Endodermal cell (in vitro differentiated cells): Measurements from ENCODE around the gene PLA2G7. TPM values are rescaled to one million over a fixed set of nuclear protein-coding genes. Genes with fewer than 3 reads are reported as not detected.

Experiments
- DNase-seq: peaks from one replicate; pipeline ENCODE4 v3.0.0-alpha.2; 2017
- H3K27ac ChIP-seq: 2 replicates; pipeline ENCODE4 v1.5.1; 2013; ENCODE audit warnings: mild to moderate bottlenecking, low read depth, low read length, moderate library complexity
- H3K27me3 ChIP-seq: 2 replicates; pipeline ENCODE4 v1.6.1; 2013; ENCODE audit warnings: mild to moderate bottlenecking, low read length, moderate library complexity; ENCODE audit not compliant: insufficient read depth, control insufficient read depth, poor library complexity, severe bottlenecking
- H3K36me3 ChIP-seq: 2 replicates; pipeline ENCODE4 v1.7.0; 2013; ENCODE audit warnings: mild to moderate bottlenecking, low read length, moderate library complexity; ENCODE audit not compliant: control insufficient read depth, insufficient read depth
- H3K4me1 ChIP-seq: one replicate; pipeline ENCODE4 v1.7.0; 2013; ENCODE audit warnings: low read length; ENCODE audit not compliant: control insufficient read depth, insufficient read depth
- H3K4me3 ChIP-seq: 2 replicates; pipeline ENCODE4 v1.5.1; 2013; ENCODE audit warnings: mild to moderate bottlenecking, low read length, moderate library complexity
- H3K9ac ChIP-seq: 2 replicates; pipeline ENCODE4 v1.6.1; 2013; ENCODE audit warnings: mild to moderate bottlenecking, low read length, moderate library complexity; ENCODE audit not compliant: poor library complexity, severe bottlenecking; ENCODE audit errors: extremely low read depth
- H3K9me3 ChIP-seq: 2 replicates; pipeline ENCODE4 v1.6.1; 2013; ENCODE audit warnings: mild to moderate bottlenecking, low read length, moderate library complexity; ENCODE audit not compliant: control insufficient read depth
- H3K27ac Mint-ChIP-seq: 2 replicates; pipeline ENCODE4 v1.8.0; 2020; ENCODE audit warnings: mixed read lengths
- H3K27me3 Mint-ChIP-seq: 2 replicates; pipeline ENCODE4 v1.8.0; 2021; ENCODE audit warnings: mild to moderate bottlenecking, mixed read lengths; ENCODE audit not compliant: insufficient read depth
- H3K36me3 Mint-ChIP-seq: 2 replicates; pipeline ENCODE4 v1.8.0; 2020; ENCODE audit warnings: low read depth, mixed read lengths
- H3K4me1 Mint-ChIP-seq: 2 replicates; pipeline ENCODE4 v1.8.0; 2020; ENCODE audit warnings: mixed read lengths
- H3K4me3 Mint-ChIP-seq: 2 replicates; pipeline ENCODE4 v1.8.0; 2020; ENCODE audit warnings: mild to moderate bottlenecking, moderate library complexity, mixed read lengths
- H3K9me3 Mint-ChIP-seq: 2 replicates; pipeline ENCODE4 v1.8.0; 2020; ENCODE audit warnings: mild to moderate bottlenecking, mixed read lengths
- WGBS, 2 experiments: methylation state at CpG; one replicate each; pipeline versions ENCODE4 v1.1.5 to v1.1.7; 2013; ENCODE audit warnings: missing lambda C conversion rate in 2 of 2, mixed read lengths in 1 of 2; ENCODE audit not compliant: insufficient coverage in 1 of 2, insufficient read length in 1 of 2; 5-methylcytosine and 5-hydroxymethylcytosine counted together
- total RNA-seq, 2 donors: library from RNA; stranded (reverse); fragmentation: NEBNext Ultra II Directional in 1 of 2; extraction: Animal tissue kit (Norgen Biotek cat#: 25700) in 1 of 2; gene quantifications; 2 replicates in 1 of 2; 3 replicates in 1 of 2; pipeline ENCODE4 v1.2.1, GENCODE V29; 2021
- TF ChIP-seq, protein P1 (sequence below): fragments of 200-600 bp; sonication (generic); conservative IDR thresholded peaks from 2 replicates; pipeline ENCODE4 v1.5.0; 2021; ENCODE audit warnings: antibody characterized with exemption, mild to moderate bottlenecking

PLA2G7 gene
- total RNA-seq, 2 donors from 2014 or later: 1.1 to 3.2 TPM

DNA sequence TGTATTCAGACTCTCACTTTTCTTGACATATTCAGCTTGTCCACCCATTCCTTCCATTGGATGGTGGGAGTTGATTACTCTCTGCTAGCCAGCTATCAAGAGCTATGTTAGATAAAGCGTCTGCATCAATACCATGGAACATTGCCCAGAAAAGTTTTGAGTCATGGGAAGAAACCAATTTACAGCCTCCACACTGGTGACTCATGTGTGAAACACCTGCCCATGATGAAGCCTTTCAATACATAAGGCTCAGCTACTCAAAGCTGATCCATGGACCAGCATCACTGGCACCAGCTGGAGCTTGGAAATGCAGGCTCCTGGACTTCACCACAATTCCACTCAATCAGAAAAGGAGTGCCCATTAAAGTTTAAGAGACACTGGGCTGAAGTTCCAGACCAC lies 16.1 kb downstream of the PLA2G7 start:
- no peaks in the 10 kb centered on the region for H3K9me3 ChIP-seq
- no peak overlapping the region for H3K4me3 ChIP-seq
- H3K27ac ChIP-seq: no peak overlapping the region
- no peaks in the 10 kb centered on the region for H3K4me1 ChIP-seq
- DNase-seq: no peak
- H3K9me3 Mint-ChIP-seq: no peaks in the 10 kb centered on the region
- H3K4me1 Mint-ChIP-seq: no peaks in the 10 kb centered on the region
- no peak overlapping the region for H3K27ac Mint-ChIP-seq
- 91 to 100% methylated on average over 1 of the region's 1 CpG for WGBS, 2 experiments
- H3K4me3 Mint-ChIP-seq: no peak overlapping the region
- H3K27me3 ChIP-seq: no peaks in the 10 kb centered on the region
- H3K27me3 Mint-ChIP-seq: peaks cover 2% of the 10 kb centered on the region
- H3K36me3 Mint-ChIP-seq: no peaks in the 10 kb centered on the region
- TF ChIP-seq, protein P1, sequence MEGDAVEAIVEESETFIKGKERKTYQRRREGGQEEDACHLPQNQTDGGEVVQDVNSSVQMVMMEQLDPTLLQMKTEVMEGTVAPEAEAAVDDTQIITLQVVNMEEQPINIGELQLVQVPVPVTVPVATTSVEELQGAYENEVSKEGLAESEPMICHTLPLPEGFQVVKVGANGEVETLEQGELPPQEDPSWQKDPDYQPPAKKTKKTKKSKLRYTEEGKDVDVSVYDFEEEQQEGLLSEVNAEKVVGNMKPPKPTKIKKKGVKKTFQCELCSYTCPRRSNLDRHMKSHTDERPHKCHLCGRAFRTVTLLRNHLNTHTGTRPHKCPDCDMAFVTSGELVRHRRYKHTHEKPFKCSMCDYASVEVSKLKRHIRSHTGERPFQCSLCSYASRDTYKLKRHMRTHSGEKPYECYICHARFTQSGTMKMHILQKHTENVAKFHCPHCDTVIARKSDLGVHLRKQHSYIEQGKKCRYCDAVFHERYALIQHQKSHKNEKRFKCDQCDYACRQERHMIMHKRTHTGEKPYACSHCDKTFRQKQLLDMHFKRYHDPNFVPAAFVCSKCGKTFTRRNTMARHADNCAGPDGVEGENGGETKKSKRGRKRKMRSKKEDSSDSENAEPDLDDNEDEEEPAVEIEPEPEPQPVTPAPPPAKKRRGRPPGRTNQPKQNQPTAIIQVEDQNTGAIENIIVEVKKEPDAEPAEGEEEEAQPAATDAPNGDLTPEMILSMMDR: no peak
- no peaks in the 10 kb centered on the region for H3K36me3 ChIP-seq
- no peak overlapping the region for H3K9ac ChIP-seq

DNA sequence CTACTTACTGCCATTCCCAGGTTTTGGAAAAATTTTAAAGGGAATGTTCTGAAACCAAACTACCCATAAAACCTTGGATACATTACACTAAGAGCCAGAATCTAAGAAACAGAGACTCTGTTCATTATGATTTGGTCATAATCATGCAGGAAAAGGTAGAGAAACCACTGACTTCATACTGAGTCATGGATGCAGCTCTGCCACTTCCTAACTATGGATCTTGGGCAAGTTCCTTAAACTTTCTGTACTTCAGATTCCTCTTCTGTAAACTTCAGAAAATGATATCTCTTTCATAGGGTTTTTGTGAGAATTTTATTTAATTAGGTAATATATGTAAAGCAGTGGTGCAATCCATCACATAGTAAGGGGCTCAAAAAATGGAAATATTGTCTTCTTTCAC lies 20.0 kb downstream of the PLA2G7 start:
- TF ChIP-seq, protein P1: no peak
- no peak overlapping the region for H3K4me3 Mint-ChIP-seq
- Histone ChIP-seq H3K27ac (no peak overlapping the region), H3K4me3 (no peak overlapping the region), H3K27me3 (peaks cover 4% of the 10 kb centered on the region), H3K9me3 (no peaks in the 10 kb centered on the region), H3K9ac (no peak overlapping the region), H3K4me1 (no peaks in the 10 kb centered on the region), H3K36me3 (no peaks in the 10 kb centered on the region)
- no peaks in the 10 kb centered on the region for H3K9me3 Mint-ChIP-seq
- H3K27me3 Mint-ChIP-seq: peaks cover 2% of the 10 kb centered on the region
- H3K4me1 Mint-ChIP-seq: no peaks in the 10 kb centered on the region
- DNase-seq: no peak
- H3K36me3 Mint-ChIP-seq: no peaks in the 10 kb centered on the region
- no peak overlapping the region for H3K27ac Mint-ChIP-seq

DNA sequence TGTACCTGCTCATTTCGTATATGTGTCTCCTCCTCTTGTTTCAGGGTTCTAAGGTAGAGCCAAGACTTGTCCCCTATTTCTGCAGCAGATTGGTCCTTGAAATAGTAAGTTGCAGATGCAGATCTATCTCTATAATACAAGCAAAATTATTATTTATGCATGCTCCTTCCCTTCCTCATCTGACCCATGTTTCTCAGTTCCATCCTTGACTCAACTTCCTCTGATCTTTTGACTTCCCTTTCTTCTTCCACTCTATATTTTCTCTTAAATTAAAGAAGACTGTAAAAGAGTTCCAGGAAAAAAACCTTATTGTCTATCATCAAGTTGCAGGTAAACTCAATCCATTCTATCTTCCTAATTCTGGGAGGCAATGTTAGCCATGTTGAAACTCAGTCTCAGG lies 23.7 kb downstream of the PLA2G7 start:
- Mint-ChIP-seq H3K36me3 (no peaks in the 10 kb centered on the region), H3K27ac (no peak overlapping the region), H3K4me3 (no peak overlapping the region), H3K27me3 (no peaks in the 10 kb centered on the region), H3K4me1 (no peaks in the 10 kb centered on the region), H3K9me3 (no peaks in the 10 kb centered on the region)
- Histone ChIP-seq H3K4me3 (no peak overlapping the region), H3K27ac (no peak overlapping the region), H3K27me3 (peaks cover 4% of the 10 kb centered on the region), H3K9ac (no peak overlapping the region), H3K36me3 (no peaks in the 10 kb centered on the region), H3K4me1 (no peaks in the 10 kb centered on the region), H3K9me3 (no peaks in the 10 kb centered on the region)
- DNase-seq: no peak
- TF ChIP-seq, protein P1: no peak
- 57 to 83% methylated on average over 1 of the region's 1 CpG for WGBS, 2 experiments
